AG09319 (cell line): ENCODE data around the gene OR10K2.

Experiments used
- DNase-seq: peaks from one replicate; pipeline ENCODE4 v3.0.0-alpha.2; 2010; ENCODE audit warnings: low read depth; ENCODE audit errors: extremely low read depth
- CTCF ChIP-seq: IDR thresholded peaks from 2 replicates; pipeline ENCODE4 v1.5.1; 2011; ENCODE audit warnings: low read depth, mild to moderate bottlenecking, inconsistent platforms, low read length, moderate library complexity

OR10K2 gene

GRCh38 chr1:158371188-158371953 lies 54.7 kb downstream of the OR10K2 start:
- DNase-seq, result no peak
- TF ChIP-seq CTCF, result no peak
